Aorta (tissue), 5 donors: Measurements from ENCODE around the gene GJA5. TPM values are rescaled to one million over a fixed set of nuclear protein-coding genes. Genes with fewer than 3 reads are reported as not detected.
A peak's percentile ranks its signal among the peaks of the same experiment; 100 is the strongest.

Experiments used
- ATAC-seq: fragments of 200-7000 bp; cut with Tn5 transposase; one replicate; pipeline ENCODE4 v1.9.1; 2022; ENCODE audit warnings: moderate library complexity; ENCODE audit not compliant: low FRiP score
- DNase-seq, 2 donors: peaks; one replicate each; pipeline ENCODE4 v3.0.0-alpha.2; 2020
- H3K27ac ChIP-seq, 2 donors: one replicate each; pipeline ENCODE4 v1.5.1; 2013; ENCODE audit warnings: low read length in 2 of 2, mild to moderate bottlenecking in 2 of 2, moderate library complexity in 2 of 2, control low read depth in 1 of 2, inconsistent platforms in 1 of 2, low read depth in 1 of 2
- H3K27me3 ChIP-seq, 2 donors: one replicate each; pipeline ENCODE4 v1.6.1; 2013; ENCODE audit warnings: control low read depth in 1 of 2, low read length in 1 of 2, mild to moderate bottlenecking in 1 of 2, moderate library complexity in 1 of 2; ENCODE audit not compliant: insufficient read depth in 2 of 2, control insufficient read depth in 1 of 2
- H3K36me3 ChIP-seq, 2 donors: one replicate each; pipeline ENCODE4 v1.6.1; 2013; ENCODE audit warnings: control low read depth in 1 of 2, low read length in 1 of 2, mild to moderate bottlenecking in 1 of 2; ENCODE audit not compliant: insufficient read depth in 2 of 2, control insufficient read depth in 1 of 2
- H3K4me1 ChIP-seq, 2 donors: one replicate each; pipeline ENCODE4 v1.6.1; 2013; ENCODE audit warnings: low read length in 2 of 2, control low read depth in 1 of 2, mild to moderate bottlenecking in 1 of 2, moderate library complexity in 1 of 2; ENCODE audit not compliant: insufficient read depth in 2 of 2, control insufficient read depth in 1 of 2
- H3K4me3 ChIP-seq, 2 donors: one replicate each; pipeline ENCODE4 v1.5.1; 2013; ENCODE audit warnings: low read length in 2 of 2, control low read depth in 1 of 2, mild to moderate bottlenecking in 1 of 2
- H3K9me3 ChIP-seq: one replicate; pipeline ENCODE4 v1.6.1; 2013; ENCODE audit warnings: mild to moderate bottlenecking, low read length; ENCODE audit not compliant: control insufficient read depth
- WGBS, 2 donors: extraction: QIAGEN DNeasy Blood & Tissue Kit; methylation state at CpG; one replicate each; pipeline ENCODE4 v1.1.7; 2013; 5-methylcytosine and 5-hydroxymethylcytosine counted together
- intact Hi-C, 2 donors: fragments of 100-400 bp; cut with DNase I; formaldehyde crosslinking; loops; one replicate each; pipeline versions ENCODE4 v1.14.2 to v1.15.0; 2022
- polyA plus RNA-seq, 2 donors: library from polyadenylated mRNA; stranded (reverse); fragments of 200-250 nt; gene quantifications; one replicate each; pipeline ENCODE4 v1.2.3, GENCODE V29; 2013
- total RNA-seq, 2 donors: library from RNA; stranded (reverse); fragmentation: NEBNext Ultra II Directional; extraction: Animal tissue kit (Norgen Biotek cat#: 25700); gene quantifications; one replicate each; pipeline ENCODE4 v1.2.1, GENCODE V29; 2021
- donor health status: healthy with polysubstance abuse.
- donor health status: Bipolar disorder and iron deficiency.
- donor health status: DM: no; HTN: no; CAD: no.
- donor health status: DM: no; HTN: no; CAD: no.
- donor health status: DM: yes; HTN: yes; CAD: no.

Gene GJA5
- total and polyA plus RNA-seq, 4 donors = 7.5 to 77.2 (median 38.3) TPM

DNA sequence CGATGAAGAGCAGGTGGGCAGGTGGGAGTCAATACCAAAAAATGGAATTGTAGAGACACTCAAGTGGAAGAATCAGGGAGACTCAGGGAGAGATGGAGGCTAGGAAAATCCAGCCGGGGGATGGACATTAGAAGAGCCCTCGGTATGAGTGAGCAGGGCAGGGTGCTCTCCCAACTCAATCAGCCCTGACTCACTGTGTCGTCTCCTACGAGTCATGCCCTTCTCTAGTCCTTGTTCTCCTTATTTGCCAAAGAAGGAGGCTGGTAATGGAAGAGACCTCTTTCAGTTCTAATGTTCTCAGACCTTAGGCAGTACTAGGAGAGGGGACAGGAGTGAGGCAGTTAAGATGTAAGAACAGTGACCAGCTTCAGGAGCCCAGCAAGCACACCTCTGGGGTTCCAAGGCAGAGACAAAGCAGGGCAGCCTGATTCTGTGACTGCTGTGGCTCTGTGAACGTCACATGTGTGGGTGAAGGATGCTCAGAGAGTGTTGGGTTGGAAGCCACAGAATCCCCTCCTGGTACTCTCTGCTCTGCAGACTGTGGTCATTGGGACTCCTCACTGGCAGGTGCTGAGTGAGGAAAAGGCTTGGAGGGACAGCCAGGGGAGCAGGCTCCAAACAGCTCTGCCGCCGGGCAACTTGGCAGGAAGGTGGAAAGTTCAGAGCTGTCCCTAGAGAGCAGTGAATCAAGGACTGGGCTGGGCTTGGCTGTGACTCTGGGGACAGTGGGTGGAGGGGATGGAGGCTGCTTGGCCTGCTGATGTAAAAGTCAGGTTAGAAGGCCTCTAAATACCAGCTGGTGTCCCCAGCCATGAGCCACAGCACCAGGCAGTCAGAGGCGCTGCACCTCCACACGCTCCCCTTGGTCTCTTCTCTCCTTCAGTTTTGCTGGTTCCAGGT is 11.1 kb upstream of the GJA5 start:
- peak overlapping the region in 1 of 2 donors; percentile 84 for H3K4me3 ChIP-seq
- H3K36me3 ChIP-seq = no peaks in the 10 kb centered on the region
- no peaks in the 10 kb centered on the region for H3K27me3 ChIP-seq
- H3K4me1 ChIP-seq = peaks cover 11% of the 10 kb centered on the region in 2 donors
- H3K9me3 ChIP-seq = no peaks in the 10 kb centered on the region
- ATAC-seq (peak; percentile 89), DNase-seq (peak; percentile 87 to 89)
- intact Hi-C loops = loop anchor here in 1 of 2 donors (5.0 kb wide), 1 partner anchor 116 kb away; no protein-coding TSS in a partner anchor
- 12 to 19% methylated on average over 10 of the region's 10 CpGs for WGBS, 2 donors
- peak overlapping the region; percentile 73 to 87 for H3K27ac ChIP-seq

DNA sequence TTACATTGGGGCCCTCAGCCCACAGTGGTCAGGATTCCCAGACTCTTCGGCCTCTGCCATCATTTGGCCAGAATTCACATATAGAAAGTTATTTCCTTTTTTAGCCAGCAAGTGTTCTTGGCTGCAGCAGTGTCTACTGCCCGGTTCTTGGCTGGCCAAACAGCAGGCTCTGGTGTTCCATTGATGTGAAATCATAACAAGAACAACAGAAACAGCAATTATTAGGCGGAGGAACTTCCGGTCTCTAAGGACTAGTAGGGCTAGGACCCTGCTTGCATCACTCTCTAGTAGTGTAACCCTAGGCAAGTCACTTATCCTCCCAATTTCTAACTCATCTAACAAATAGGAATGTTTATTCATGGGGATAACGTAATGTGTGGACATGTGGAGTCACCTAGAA is 8.7 kb upstream of the GJA5 start:
- Histone ChIP-seq H3K27ac (peak overlapping the region; percentile 93 to 97), H3K27me3 (no peaks in the 10 kb centered on the region), H3K36me3 (no peaks in the 10 kb centered on the region), H3K9me3 (no peaks in the 10 kb centered on the region), H3K4me3 (no peak overlapping the region), H3K4me1 (peaks cover 14% of the 10 kb centered on the region in 2 donors)
- intact Hi-C loops = no loop called here
- ATAC-seq (peak; percentile 55), DNase-seq (peak; percentile 76 to 85)
- WGBS, 2 donors = 3 to 7% methylated on average over 5 of the region's 5 CpGs

DNA sequence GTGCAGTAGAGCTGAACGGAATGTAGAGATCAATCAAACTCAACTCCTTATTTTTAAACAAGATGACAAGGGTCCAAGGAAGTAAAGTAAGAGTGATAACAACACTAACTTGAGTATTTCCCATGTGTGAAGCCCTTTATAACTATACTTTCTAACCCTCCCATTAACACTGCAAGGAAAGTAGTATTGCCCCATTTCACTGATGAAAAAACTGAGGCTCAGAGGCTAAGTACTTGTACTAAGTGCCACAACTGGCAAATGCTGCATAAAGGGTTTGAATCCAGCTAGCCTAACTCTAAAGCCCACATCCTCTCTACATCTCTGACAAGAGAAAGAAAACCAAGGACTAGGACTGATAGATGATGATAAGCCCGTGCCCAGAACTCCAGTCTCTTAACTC is 8.2 kb upstream of the GJA5 start:
- Histone ChIP-seq H3K27ac (peak overlapping the region; percentile 93 to 97), H3K4me3 (peak overlapping the region in 1 of 2 donors; percentile 38), H3K9me3 (no peaks in the 10 kb centered on the region), H3K36me3 (no peaks in the 10 kb centered on the region), H3K4me1 (peaks cover 12 to 14% of the 10 kb centered on the region in 2 donors), H3K27me3 (no peaks in the 10 kb centered on the region)
- WGBS, 2 donors = 48 to 52% methylated on average over 2 of the region's 2 CpGs
- no peak for DNase-seq
- no peak for ATAC-seq
- intact Hi-C loops = no loop called here

DNA sequence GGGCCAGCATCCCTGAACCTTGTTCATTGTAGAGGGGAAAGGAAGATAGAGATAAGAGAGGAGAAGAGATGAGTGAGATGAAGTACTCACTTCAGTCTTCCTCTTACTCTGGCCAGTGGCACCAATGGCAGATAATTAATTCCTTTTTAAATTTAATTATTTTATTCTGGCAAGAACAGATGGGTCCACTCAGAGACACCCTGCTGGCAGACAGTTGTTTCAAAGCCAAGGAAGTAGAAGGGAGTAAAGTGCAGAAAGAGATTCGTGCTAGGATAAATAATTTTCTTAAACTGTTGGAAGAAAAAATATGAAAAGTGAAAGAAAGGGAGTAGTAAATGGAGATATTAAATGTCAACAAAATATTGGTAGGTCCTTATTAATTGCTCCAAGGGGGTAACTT is 7.7 kb upstream of the GJA5 start:
- H3K9me3 ChIP-seq = no peaks in the 10 kb centered on the region
- no peak overlapping the region for H3K4me3 ChIP-seq
- DNase-seq (no peak), ATAC-seq (no peak)
- peaks cover 7 to 15% of the 10 kb centered on the region in 2 donors for H3K4me1 ChIP-seq
- H3K36me3 ChIP-seq = no peaks in the 10 kb centered on the region
- H3K27ac ChIP-seq = peak overlapping the region in 1 of 2 donors; percentile 80
- WGBS, 2 donors = 3 to 12% methylated on average over 1 of the region's 1 CpG
- intact Hi-C loops = no loop called here
- no peaks in the 10 kb centered on the region for H3K27me3 ChIP-seq

DNA sequence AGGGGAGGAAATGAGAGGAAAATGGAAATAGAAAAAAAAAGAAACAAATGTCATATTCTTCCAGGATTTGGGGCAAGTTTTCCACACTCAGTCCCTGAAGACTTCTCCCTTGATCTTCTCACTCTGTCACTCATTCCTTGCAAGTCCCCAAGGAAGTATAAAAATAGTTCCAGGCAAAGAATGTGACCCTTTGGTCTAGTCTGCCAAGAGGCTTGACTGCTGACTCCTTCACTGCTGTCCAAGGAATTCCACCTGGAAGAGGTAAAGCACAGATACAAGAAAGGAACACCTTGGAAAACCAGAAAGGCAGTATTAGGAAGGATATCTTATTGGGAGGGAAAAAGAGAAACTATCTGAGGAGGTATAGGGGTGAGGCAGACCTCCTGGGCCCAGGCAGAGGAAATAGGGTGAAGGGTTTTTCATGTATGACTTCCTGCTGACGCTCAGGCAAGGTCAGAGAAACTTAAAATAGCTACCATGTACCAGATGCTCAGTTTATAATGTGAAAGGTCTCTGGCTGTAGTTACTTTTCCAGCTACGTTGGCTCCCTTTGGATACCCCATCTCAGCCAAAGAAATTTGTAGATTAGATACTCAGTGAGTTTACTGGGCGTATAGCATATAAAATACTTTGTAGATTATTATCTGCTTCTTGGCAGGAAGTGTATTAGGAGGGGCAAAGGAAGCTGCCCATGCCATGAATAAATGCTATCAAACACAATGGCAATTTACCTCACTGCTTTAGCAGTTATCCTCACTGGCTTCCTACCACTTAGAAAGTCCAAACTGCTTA is 2.0 kb upstream of the GJA5 start:
- Histone ChIP-seq H3K27me3 (no peaks in the 10 kb centered on the region), H3K4me1 (peaks cover 4 to 16% of the 10 kb centered on the region in 2 donors), H3K36me3 (no peaks in the 10 kb centered on the region), H3K27ac (peak overlapping the region; percentile 71 to 77), H3K9me3 (no peaks in the 10 kb centered on the region), H3K4me3 (no peak overlapping the region)
- ATAC-seq (peak; percentile 49), DNase-seq (no peak)
- intact Hi-C loops = no loop called here
- 0 to 2% methylated on average over 3 of the region's 3 CpGs for WGBS, 2 donors

DNA sequence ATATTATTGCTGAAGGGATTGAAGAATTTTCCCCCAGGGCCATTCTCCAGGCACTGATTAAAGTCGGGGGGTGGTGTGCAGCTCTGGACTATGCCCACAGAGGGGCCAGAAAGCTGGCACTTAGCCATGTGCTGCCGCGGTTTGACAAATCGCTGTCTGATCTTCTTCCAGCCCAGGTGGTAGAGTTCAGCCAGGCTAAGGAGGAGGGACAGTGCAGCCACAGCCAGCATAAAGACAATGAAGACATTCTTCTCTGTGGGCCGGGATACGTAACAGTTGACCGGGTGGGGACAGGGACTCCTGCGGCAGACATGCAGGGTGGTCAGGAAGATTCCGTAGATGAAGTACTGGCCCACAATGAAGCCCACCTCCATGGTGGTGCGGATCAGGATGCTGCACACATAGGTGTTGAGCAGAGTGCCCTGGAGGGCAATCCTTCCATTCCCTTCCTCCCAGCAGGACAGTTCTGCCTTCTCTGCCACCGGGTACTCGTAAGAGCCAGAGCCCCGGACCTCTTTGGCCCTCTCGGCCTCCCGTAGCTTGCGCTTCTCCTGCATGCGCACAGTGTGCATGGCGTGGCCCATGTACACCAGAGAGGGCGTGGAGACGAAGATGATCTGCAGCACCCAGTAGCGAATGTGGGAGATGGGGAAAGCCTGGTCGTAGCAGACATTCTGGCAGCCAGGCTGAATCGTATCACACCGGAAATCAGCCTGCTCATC is 1.9 kb downstream of the GJA5 start:
- WGBS, 2 donors = 94 to 95% methylated on average over 24 of the region's 24 CpGs
- no peaks in the 10 kb centered on the region for H3K27me3 ChIP-seq
- no peak overlapping the region for H3K4me3 ChIP-seq
- no peaks in the 10 kb centered on the region for H3K9me3 ChIP-seq
- no peak for ATAC-seq
- peaks cover 2 to 13% of the 10 kb centered on the region in 2 donors for H3K4me1 ChIP-seq
- intact Hi-C loops = no loop called here
- no peak for DNase-seq
- H3K27ac ChIP-seq = no peak overlapping the region
- no peaks in the 10 kb centered on the region for H3K36me3 ChIP-seq

DNA sequence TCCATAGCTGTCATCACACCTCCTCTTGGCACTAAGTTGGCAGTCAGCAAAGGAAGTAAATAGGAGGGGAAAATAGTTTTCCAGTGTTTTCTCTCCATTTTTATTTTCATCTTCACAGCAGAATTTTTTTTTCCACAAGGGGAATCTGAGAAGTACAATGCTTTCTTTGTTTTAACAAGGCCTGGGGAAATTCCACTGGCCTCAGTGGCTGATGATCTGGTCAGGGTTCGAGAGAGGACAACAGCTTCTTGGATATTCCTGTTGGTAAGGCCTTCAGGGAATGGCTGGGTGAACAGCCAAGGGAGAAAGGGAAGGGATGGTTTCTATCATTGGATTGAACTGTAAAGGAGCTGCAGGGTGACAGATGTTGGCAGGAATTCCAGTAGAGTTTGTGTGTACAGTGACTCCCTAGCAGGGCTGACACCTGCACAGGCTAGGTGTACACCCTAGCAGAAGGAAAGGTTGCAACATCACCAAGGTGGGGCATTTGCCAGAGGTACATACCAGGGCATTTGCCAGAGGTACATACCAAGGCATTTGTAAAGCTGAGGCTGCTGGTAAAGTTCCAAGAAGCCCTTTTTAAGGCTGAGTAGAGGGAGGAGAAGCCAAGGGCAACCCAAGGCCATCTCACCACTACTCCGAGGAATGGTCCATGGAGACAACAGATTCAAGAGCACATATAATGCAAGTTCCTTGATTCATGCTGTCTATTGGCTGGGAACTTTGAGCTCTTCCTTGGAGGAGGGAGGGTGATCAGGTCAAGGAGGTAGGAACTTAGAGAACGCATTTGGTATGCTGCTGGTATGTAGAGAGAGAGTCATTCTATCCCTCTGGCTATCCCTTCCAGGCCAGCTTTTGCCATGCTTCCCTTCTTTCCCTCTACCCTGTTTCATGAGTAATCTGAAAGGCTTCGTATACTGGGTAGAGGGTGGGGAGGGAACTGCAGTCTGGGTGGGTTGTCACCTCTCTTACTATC is 3.1 kb downstream of the GJA5 start:
- H3K27ac ChIP-seq = peak overlapping the region in 1 of 2 donors; percentile 17
- 65 to 71% methylated on average over 4 of the region's 4 CpGs for WGBS, 2 donors
- H3K9me3 ChIP-seq = no peaks in the 10 kb centered on the region
- DNase-seq (no peak), ATAC-seq (no peak)
- intact Hi-C loops = no loop called here
- H3K4me1 ChIP-seq = peaks cover 0 to 8% of the 10 kb centered on the region in 2 donors
- H3K27me3 ChIP-seq = no peaks in the 10 kb centered on the region
- H3K36me3 ChIP-seq = no peaks in the 10 kb centered on the region
- no peak overlapping the region for H3K4me3 ChIP-seq
